Subcutaneous abdominal adipose tissue (tissue), 5 donors: ENCODE data around the gene B3GALT5.
"Not testable (repeated sequence)": the region's sequence is repeated elsewhere in the genome, so short reads cannot be mapped to it uniquely, and the experiment has no call there.

Experiments
- H3K27ac ChIP-seq: one replicate; pipeline ENCODE4 v1.7.0; 2013; ENCODE audit warnings: low read depth, mild to moderate bottlenecking, inconsistent platforms, low read length, moderate library complexity
- H3K27me3 ChIP-seq, 5 donors: one replicate each; pipeline ENCODE4 v1.7.0; 2013; ENCODE audit warnings: low read length in 5 of 5, inconsistent platforms in 1 of 5; ENCODE audit not compliant: control insufficient read depth in 5 of 5, insufficient read depth in 4 of 5
- H3K36me3 ChIP-seq, 5 donors: one replicate each; pipeline ENCODE4 v1.7.0; 2013; ENCODE audit warnings: low read length in 5 of 5; ENCODE audit not compliant: control insufficient read depth in 5 of 5, insufficient read depth in 5 of 5
- H3K4me1 ChIP-seq, 5 donors: one replicate each; pipeline ENCODE4 v1.7.0; 2013; ENCODE audit warnings: low read length in 5 of 5, mild to moderate bottlenecking in 3 of 5, moderate library complexity in 1 of 5; ENCODE audit not compliant: control insufficient read depth in 5 of 5, insufficient read depth in 5 of 5
- H3K4me3 ChIP-seq, 5 donors: one replicate each; pipeline ENCODE4 v1.7.0; 2013; ENCODE audit warnings: low read length in 5 of 5, low read depth in 1 of 5
- H3K9ac ChIP-seq, 5 donors: one replicate each; pipeline ENCODE4 v1.7.0; 2013; ENCODE audit warnings: low read length in 5 of 5, mild to moderate bottlenecking in 4 of 5, moderate library complexity in 3 of 5
- H3K9me3 ChIP-seq, 5 donors: one replicate each; pipeline ENCODE4 v1.7.0; 2013; ENCODE audit warnings: low read length in 5 of 5; ENCODE audit not compliant: control insufficient read depth in 5 of 5
- donor health status: healthy.
- donor health status: healthy.
- donor health status: healthy.
- donor health status: healthy.
- donor health status: healthy.

Gene B3GALT5

GRCh38 chr21:39582749-39583148 lies 30.0 kb upstream of the B3GALT5 start:
- H3K4me3 ChIP-seq = no peak overlapping the region
- H3K27me3 ChIP-seq = no peaks in the 10 kb centered on the region
- H3K9me3 ChIP-seq = peaks cover 0 to 5% (median 2%) of the 10 kb centered on the region in 5 donors
- no peak overlapping the region for H3K9ac ChIP-seq
- H3K27ac ChIP-seq = no peak overlapping the region
- no peaks in the 10 kb centered on the region for H3K4me1 ChIP-seq
- H3K36me3 ChIP-seq = no peaks in the 10 kb centered on the region

GRCh38 chr21:39583586-39583985 lies 29.2 kb upstream of the B3GALT5 start:
- H3K9me3 ChIP-seq, H3K36me3 ChIP-seq, H3K27ac ChIP-seq, H3K4me1 ChIP-seq, H3K9ac ChIP-seq, H3K4me3 ChIP-seq, H3K27me3 ChIP-seq: not testable (repeated sequence)

- H3K9me3 ChIP-seq = peaks cover 0 to 5% (median 4%) of the 10 kb centered on the region in 5 donors
- H3K27ac ChIP-seq = no peak overlapping the region
- H3K4me1 ChIP-seq = no peaks in the 10 kb centered on the region
- no peak overlapping the region for H3K9ac ChIP-seq
- H3K27me3 ChIP-seq = no peaks in the 10 kb centered on the region
- no peak overlapping the region for H3K4me3 ChIP-seq
- H3K36me3 ChIP-seq = no peaks in the 10 kb centered on the region
Measured at GRCh38 chr21:39587376-39587775, 25.4 kb upstream of the B3GALT5 start.

- Histone ChIP-seq H3K27ac (no peak overlapping the region), H3K4me3 (no peak overlapping the region), H3K9me3 (peaks cover 0 to 5% (median 4%) of the 10 kb centered on the region in 5 donors), H3K9ac (no peak overlapping the region), H3K4me1 (no peaks in the 10 kb centered on the region), H3K27me3 (no peaks in the 10 kb centered on the region), H3K36me3 (no peaks in the 10 kb centered on the region)
Measured at GRCh38 chr21:39588884-39589283, 23.9 kb upstream of the B3GALT5 start.

GRCh38 chr21:39593522-39593921 lies 19.2 kb upstream of the B3GALT5 start:
- Histone ChIP-seq H3K36me3 (no peaks in the 10 kb centered on the region), H3K4me1 (no peaks in the 10 kb centered on the region), H3K9ac (no peak overlapping the region), H3K4me3 (no peak overlapping the region), H3K27me3 (peaks cover 0 to 5% (median 0%) of the 10 kb centered on the region in 5 donors), H3K9me3 (peaks cover 0 to 4% (median 0%) of the 10 kb centered on the region in 5 donors), H3K27ac (no peak overlapping the region)

- Histone ChIP-seq H3K9me3 (no peaks in the 10 kb centered on the region), H3K27me3 (peaks cover 0 to 8% (median 2%) of the 10 kb centered on the region in 5 donors), H3K9ac (no peak overlapping the region), H3K36me3 (no peaks in the 10 kb centered on the region), H3K27ac (no peak overlapping the region), H3K4me1 (no peaks in the 10 kb centered on the region), H3K4me3 (no peak overlapping the region)
Measured at GRCh38 chr21:39595465-39595864, 17.3 kb upstream of the B3GALT5 start.

GRCh38 chr21:39597595-39597994 lies 15.1 kb upstream of the B3GALT5 start:
- peaks cover 2 to 16% (median 6%) of the 10 kb centered on the region in 5 donors for H3K27me3 ChIP-seq

GRCh38 chr21:39599191-39599970 lies 13.4 kb upstream of the B3GALT5 start:
- Histone ChIP-seq H3K27ac (no peak overlapping the region), H3K4me3 (no peak overlapping the region), H3K4me1 (no peaks in the 10 kb centered on the region)

More at GRCh38 chr21:39597595-39597994, 15.1 kb upstream of the B3GALT5 start:
- Histone ChIP-seq H3K4me1 (no peaks in the 10 kb centered on the region), H3K9me3 (no peaks in the 10 kb centered on the region), H3K9ac (no peak overlapping the region), H3K4me3 (no peak overlapping the region), H3K27ac (no peak overlapping the region), H3K36me3 (no peaks in the 10 kb centered on the region)

GRCh38 chr21:39601187-39601928 lies 11.4 kb upstream of the B3GALT5 start:
- Histone ChIP-seq H3K27ac (no peak overlapping the region), H3K27me3 (peaks cover 5 to 16% (median 6%) of the 10 kb centered on the region in 5 donors), H3K9me3 (no peaks in the 10 kb centered on the region), H3K36me3 (no peaks in the 10 kb centered on the region), H3K4me1 (no peaks in the 10 kb centered on the region), H3K9ac (no peak overlapping the region), H3K4me3 (no peak overlapping the region)

More at GRCh38 chr21:39599191-39599970, 13.4 kb upstream of the B3GALT5 start:
- H3K9ac ChIP-seq = no peak overlapping the region
- H3K36me3 ChIP-seq = no peaks in the 10 kb centered on the region
- peaks cover 2 to 16% (median 6%) of the 10 kb centered on the region in 5 donors for H3K27me3 ChIP-seq
- H3K9me3 ChIP-seq = no peaks in the 10 kb centered on the region

- H3K9ac ChIP-seq = no peak overlapping the region
- peaks cover 5 to 16% (median 6%) of the 10 kb centered on the region in 5 donors for H3K27me3 ChIP-seq
- H3K27ac ChIP-seq = no peak overlapping the region
- H3K9me3 ChIP-seq = no peaks in the 10 kb centered on the region
- no peak overlapping the region for H3K4me3 ChIP-seq
- no peaks in the 10 kb centered on the region for H3K4me1 ChIP-seq
- H3K36me3 ChIP-seq = no peaks in the 10 kb centered on the region
Measured at GRCh38 chr21:39602076-39602689, 10.6 kb upstream of the B3GALT5 start.
